Left hindlimb (tissue), 1 donor: ENCODE data around the gene EML1.
"Not testable (repeated sequence)": the region's sequence is repeated elsewhere in the genome, so short reads cannot be mapped to it uniquely, and the experiment has no call there.

Experiments used
- DNase-seq: peaks from one replicate; pipeline ENCODE4 v3.0.0-alpha.2; 2018

The EML1 gene

DNA sequence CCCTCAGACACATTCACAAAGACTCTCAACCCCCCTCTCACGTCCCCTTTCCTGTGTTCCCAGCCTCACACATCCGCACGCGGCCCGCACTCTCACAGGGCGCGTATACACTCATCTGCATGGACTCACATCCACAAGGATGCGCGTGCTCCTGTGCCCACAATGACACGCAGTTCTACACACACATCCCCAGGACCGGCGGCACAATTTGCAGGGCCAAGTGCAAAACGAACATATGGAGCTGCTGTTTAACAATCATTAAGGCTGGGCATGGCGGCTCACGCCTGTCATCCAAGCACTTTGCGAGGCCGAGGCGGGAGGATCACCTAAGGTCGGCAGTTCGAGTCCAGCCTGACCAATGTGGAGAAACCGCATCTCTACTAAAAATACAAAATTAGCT is 36.4 kb upstream of the EML1 start:
- DNase-seq, result no peak

DNA sequence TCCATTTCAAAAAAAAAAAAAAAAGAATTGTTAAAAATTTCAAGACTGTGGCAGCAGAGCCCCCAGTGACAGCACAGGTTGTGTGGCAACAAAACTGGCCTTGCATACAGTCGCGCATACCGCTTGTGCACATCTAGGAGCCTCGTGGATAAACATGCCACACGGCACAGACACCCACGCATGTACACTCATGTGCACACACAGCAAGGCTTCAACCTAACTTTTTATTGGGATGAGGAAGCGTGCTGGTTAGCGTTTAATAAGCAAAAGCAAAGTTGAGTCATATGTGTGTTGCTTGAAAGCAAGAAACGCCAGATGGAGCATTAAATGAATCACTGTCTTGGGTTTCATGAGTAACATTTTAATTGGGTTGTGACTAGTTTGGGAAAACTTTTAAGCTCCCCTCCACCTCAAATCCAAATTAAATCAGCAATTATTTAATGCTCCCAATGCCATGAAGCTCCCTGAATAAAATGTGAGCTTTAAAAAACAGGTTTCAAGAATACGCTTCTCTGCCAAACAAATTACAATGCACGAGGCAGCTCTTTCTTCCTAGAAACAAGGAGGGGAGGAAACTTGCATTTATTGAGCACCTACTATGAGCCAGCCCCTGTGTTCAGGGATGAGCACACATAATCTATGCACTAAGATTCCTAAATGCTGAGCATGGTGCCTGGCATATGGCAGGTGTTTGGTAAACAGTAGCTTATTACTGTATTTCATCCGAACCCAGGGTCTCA is 35.7 kb upstream of the EML1 start:
- DNase-seq, result no peak

DNA sequence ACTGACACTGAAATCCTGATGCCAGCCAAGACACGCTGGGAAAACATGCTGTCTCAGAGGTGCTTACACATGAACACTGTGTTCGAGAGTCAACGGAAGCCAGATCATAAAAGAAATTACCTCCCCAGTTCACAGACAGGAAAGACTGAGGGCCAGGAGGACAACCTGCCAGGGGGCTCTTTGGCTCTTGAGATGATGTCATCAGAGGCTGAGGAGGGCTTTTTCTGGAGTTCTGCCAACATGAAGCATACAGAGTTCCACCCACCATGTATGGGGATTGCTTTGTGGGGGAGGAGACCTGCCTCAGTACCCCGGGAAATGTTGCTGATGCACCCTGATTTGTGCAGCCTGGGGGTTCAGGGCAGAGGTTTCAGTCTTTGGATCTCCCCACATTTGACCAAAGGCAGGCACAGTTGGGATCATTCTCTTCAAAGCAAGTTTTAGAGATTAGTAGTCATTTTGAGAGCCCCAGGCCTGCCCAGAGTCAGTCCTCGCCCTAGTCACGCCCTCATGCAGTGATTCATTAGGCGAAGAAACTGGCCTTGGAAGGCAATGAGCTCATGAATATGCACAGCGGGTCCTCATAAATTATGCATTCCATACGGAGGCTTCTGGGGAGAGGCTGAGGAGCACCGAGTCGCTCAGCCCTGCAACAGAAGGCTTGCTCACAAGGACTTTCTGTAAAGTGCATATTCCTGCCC is 34.9 kb upstream of the EML1 start:
- no peak for DNase-seq

DNA sequence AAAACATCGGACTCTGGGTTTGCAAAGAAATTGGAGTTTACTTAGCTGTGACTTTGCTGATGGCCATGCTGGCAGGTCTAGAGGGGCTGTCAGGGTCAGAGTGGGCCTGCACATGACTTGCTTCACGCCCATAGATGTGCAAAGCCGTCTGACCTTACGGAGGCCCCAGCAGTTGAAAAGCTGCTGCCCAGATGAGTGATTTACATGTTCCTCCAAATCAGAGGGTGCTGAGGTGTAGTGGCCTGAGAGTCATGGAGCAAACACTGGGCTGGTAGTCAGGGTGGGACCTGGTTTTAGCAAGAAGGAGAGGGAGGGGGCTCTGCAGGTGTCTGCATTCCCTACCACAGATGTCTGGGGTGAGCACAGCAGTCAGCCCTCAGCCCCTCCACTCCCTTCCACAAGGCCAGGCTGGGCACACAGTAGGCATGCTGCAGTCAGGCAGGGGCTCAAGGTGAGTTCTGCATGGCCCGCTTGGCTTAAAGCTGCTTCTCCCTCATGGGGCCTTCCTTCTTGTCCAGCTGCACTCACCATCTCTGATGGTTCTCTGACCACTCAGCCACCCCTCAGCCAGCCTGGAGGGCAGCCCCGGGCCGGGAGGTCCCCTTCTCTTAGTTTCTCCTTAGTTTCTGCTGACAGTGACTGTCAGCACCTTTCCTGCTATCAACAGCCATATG is 34.2 kb upstream of the EML1 start:
- DNase-seq, result no peak

DNA sequence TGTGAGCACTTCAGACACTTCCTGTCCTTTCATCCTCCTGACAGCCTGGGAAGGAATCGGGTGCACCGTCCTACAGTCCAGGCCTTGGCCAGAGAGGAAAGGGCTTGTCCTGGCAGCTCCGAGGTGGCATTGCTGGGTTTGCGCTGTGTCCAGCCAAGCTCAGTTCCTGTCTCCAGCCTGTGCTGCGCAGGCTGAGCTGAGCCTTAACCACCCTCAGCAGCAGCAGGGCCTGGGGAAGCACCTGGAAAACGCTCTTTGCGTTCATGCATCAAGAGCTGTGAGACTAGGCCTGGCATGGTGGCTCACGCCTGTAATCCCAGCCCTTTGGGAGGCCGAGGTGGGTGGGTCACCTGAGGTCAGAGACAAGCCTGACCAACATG is 33.7 kb upstream of the EML1 start:
- no peak for DNase-seq

DNA sequence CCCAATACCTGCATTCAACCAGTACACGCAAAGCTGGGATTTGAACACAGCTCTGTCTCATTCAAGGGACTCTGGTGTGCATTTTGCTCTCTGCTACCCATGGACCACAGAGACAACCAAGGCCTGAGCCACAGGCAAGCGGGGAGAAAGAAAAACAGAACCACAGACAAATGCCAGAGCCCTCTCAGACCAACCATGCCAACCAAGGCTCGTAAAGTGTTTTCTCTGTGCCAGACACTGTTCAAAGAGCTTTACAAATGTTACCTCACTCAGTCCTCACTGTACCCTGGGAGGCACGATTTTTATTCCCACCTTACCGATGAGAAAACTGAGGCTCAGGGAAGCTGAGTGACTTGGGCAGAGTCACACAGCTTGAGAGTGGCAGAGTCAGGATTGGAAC is 32.4 kb upstream of the EML1 start:
- no peak for DNase-seq

DNA sequence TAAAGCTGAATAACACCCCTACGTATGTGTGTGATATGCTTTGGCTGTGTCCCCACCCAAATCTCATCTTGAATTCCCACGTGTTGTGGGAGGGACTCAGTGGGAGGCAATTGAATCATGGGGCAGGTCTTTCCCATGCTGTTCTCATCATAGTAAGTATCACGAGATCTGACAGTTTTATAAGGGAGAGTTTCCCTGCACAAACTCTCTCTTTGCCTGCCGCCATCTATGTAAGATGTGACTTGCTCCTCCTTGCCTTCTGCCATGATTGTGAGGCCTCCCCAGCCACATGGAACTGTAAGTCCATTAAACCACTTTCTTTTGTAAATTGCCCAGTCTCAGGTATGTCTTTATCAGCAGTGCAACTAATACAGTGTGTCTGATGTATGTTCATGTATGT is 30.3 kb upstream of the EML1 start:
- not testable (repeated sequence) for DNase-seq

DNA sequence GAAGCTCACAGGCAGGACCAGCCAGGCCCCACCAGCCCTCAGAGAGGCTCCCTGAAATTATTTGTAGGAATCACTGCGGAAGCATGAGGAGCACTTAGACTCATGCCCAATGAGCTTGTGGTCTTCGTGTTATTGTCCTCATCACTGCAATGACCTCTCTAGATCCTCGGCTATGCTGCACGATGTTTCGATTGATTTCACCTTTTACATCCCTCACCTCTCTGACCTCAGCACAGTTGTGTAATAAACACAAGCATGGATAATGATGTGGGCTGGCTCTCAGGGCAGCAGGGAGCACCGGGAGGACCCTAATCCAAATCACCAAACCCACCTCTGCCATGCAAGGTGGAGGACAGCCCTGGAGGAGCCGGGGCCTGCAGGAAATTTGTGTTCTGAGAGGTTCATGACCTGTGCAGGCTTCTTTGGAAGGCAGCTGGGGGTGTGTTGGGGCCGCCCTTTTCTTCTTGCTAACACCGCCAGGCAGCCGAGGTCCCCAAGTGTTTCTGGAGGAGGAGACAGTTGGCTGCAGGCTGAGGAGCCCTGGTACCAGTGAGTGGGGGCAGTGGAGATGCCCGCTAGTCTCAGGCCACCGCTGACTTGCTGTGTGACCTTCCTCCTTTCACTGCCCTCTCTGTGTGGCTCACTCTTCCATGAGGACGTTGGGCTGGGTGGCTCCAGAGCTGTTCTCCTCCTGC is 29.5 kb upstream of the EML1 start:
- DNase-seq, result no peak

DNA sequence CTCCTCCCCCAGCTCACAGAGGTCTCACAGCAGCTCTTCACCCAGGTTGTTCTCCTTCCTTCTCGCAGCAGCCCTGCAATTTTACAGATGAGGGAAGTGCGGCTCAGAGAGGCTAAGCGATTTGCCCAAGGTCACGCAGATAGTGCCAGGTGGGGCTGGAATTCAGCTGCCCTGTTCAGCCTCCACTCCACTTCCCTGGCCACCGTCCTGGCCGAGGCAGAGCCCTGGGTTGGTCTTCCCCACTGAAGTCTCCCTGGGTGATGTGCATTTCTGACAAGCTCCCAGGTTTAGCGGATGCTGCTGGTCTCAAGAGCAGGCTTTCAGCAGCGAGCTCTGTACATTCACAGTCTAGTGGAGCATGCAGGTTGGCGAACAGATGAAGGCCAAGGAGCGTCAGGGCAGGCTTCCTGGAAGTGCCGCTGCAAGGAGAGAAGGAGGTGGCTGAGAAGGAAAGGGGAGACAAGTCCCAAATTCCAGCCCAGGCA is 28.9 kb upstream of the EML1 start:
- DNase-seq, result no peak

DNA sequence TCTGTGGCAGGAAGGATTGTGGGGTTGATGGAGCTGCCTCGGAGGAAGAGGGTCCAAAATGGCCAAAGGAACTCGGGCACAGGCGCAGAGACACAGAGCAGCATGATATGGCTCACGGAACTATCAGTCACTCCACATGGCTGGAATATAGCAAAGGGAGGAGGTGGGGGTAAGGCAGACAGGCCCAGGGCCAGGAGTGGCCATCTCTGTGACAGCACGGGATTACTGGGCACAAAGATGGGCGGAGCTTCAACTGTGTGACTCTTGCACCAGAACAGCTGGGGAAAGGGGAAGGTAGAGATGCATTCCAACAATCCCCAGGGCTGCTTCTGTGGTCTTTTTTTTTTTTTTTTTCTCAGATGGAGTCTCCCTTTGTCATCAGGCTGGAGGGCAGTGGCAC is 24.8 kb upstream of the EML1 start:
- no peak for DNase-seq

DNA sequence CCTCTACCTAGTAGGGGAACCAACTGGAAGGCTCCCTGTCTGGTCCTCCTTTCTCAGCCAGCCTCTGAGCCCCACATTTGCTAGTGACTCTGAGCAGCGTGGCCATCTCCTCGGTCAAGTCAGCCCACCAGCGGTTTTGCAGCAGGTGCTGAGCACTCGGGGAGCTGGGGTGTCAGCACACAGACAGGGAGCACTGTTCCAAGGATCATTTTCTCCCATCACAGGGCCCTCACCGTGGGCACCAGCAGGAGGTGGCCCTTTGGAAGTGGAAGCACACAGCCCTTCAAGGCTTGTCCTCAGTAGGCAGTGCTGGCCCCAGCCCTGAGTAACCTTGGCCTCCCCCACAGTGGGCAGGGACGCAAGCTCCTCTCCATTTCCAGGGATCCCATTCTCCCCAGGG is 24.1 kb upstream of the EML1 start:
- no peak for DNase-seq

DNA sequence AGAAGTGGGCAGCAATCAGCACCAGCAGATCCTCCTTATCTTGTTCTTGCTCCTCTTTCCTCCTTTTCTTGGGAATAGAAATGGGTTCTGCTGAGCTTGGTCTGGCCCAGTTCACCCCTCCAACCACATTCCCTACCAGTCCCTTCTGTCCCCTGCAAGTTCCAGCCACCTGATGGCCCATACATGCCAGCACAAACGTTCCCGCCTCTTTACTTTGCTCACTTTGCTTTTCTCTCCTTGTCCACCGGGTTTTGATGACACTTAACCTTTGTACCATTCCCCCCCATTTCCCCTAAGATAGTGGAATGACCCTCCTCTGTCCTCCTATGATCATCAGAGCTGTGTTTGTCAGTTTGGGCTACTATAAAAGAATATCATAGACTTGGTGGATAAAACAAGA is 23.4 kb upstream of the EML1 start:
- no peak for DNase-seq

DNA sequence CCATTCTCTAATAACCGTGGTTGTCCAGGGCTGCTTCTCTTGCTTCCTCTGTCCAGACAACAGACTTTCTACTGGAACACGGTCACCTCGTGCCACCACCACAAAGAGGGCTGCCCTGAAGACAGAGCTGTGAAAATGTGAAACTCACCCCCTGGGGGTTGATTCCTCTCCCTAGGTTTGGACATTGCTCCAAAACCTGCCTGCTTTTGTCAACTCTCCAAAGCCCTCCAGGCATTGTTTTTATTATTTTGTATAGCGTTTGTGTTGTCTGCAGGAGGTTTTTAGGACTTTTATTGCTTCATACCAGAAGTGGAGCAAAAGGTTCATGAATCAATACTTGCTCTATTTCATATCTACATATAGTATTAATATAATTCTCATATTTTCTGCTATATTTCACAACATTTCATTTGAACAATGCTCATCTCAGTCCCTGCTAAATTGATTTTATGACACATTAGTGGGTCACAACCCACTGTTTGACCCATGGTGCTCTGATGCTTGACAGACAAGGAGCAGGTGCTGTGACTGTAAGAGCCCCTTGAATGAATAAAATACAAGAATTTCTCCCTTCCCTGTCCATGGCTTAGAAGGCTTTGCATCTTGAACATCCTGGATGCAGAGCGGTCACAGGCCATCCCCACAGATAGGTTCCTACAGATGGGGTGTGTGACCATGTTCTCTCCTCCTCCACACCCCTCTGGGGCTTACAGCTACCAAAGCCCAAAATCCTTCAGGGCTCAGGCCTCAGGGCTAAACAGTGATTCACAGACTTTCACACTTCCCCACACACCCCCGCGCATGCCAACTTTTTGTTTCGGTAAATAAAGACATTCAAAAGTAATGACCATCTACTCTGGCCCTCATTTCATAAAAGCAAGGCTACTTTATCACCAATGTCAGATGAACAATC is 20.6 kb upstream of the EML1 start:
- no peak for DNase-seq

DNA sequence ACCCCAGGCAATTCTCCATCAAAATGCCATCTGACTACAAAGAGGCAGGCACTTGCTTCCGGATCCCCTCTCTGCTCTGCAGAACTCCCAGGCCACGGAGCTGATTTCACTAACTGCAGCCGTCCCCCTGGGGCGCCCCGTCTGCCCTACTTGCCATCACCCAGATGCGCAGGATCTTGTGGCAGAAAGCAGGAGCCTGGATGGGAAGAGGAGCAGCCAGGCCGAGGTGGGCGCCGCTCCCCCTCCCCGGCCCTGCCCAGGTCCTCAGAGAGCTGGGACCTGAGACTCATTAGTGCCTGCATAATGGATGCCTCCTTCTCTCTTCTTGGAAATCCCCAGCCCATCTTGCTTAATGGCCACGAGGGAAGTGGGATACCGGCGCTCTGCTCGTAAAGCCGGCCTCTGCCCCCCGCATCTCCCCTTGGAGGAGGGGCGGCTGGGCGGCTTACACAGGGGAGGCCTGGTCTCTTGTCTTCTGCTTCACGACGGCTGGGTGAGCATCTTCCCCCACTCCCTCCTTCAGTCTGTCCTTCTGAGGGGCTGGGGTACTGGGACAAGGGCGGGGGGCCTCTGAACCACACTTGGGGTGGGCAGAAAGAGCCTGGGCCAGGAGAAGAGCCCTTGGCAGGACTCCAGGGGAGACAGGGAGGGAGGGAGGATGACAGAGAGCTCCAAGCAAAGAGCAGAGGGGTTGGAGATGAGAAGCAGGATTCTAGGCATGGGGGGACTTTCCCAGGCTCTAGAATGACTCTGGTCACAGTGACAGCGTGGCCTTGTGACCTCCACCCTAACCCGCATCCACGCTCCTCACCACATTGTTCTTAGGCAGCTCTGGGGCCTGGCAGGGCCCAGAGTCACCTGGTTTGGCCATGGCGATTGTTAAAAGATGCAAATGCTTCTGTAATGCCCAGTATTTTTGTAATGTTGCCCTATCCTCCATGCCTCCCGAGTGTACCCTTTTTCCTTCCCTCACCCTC is 19.4 kb upstream of the EML1 start:
- DNase-seq, result no peak

DNA sequence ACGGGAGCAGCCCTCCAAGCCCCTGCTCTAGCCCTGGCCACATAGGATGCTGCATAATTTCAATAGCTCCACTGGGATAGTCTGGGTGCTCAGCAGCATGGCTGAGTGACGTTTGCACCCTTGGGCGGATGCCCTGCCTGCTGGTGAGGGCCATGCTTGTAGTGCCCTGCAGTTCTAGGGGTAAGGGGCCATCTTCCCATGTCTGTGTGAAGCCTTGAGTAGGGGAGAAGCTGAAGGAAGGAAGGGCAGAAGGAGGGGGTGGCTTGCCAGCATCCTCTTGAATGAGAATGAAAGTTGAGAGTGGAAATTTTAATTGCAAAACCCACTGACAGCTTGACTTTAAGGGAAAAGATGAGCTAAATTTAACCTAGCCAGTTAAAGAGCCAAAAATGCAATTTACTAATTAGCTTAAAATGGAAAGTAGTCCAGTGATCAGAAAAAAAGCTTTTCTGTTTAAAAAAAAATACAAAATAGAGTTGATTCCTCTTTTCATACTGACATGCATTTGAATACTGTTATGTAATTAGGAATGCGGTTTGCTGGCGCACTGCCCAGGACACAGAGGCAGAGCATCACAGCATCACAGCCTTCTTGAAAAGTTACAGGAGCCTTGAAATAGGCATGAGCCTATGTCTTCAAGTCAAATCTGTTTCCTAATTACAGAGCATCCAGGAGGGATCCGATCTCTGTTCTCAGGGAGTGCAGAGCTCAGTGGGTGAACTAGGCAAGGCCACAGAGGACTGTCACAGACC is 18.5 kb upstream of the EML1 start:
- no peak for DNase-seq

DNA sequence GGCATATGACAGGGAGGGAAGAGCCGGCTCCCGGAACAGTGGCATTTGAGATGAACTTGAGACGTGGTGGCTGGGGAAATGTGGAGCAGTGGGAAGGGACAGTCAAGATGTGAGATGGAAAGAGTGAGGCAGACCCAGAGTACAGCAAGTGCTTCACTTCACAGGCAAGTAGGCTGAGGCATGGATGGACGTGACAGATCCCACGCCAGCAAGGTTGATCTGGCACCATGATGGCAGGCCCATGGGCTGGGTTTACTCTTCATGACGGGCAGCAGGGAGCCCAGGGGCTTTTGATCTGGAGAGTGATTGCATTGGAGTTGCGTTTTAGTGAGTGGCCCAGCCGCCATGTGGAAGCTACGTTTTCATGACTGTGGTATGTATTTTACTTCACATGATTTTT is 17.9 kb upstream of the EML1 start:
- no peak for DNase-seq

DNA sequence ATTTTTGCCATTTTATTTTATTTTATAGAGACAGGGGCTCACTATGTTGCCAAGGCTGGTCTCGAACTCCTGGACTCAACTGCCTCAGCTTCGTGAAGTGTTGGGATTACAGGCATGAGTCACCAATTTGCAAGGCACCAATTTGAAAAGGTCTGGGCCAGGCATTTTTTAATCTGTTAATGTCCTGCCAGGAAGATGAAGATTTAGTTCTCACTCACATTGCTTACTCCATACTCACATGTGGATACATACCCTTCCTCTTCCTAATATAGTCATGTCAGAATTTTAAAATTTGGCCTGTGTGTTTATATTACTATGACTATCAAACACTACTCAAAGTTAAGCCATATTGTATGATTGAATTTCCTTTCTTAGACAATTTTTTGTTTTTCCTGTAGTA is 15.3 kb upstream of the EML1 start:
- DNase-seq, result no peak

DNA sequence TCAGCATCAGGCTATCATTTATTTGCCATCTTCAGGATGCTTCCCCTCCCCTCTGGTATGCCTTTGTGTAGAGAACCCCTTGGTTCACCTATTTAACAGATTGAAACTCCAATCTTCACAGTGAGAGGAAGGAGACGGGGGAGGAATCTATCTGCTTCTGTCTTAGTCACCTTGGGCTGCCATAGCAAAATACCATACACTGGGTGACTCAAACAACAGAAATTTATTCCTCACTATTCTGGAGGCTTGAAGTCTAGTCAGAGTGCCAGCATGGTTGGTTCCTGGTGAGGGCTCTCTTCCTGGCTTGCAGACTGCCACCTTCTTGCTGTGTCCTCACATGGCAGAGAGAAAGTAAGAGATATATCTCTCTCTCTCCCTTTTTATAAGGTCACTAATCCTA is 13.5 kb upstream of the EML1 start:
- no peak for DNase-seq

DNA sequence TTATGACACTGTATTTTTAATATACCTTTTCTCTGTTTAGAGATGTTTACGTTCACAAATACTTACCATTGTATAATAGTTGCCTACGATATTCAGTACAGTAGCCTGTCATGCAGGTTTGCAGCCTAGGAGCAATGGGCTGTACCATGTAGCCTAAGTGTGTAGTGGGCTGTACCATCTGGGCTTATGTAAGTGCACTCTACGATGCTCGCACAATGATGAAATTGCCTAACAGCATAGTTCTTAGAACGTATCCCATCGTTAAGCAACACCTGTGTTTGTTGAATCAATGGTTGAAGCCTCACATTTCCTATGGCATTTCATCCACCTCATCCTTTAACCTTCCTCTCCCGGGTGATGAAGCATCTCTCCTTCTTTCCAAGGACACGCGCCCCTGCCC is 12.5 kb upstream of the EML1 start:
- DNase-seq, result no peak

DNA sequence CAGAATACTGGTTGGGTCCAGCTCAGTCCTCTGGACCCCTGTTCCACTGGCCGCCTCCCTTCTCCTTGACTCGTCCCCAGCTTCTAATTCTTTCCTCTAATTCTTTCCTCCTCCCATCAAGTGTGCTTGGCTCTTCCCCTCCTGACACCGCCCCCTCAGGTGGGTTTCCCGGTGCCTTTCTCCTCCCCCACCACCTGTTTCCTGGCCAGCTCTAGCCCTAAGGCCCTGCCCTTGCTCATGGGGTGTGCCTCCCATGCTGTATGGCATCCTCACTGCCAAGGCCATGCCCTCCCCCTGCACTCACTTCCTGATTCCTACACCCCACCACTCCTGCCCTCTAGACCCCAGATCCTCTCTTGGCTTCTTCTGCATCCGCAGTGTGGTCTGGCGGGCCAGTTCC is 12.1 kb upstream of the EML1 start:
- DNase-seq, result no peak
